ENCODE measurements around the gene LAMB2.

DNA sequence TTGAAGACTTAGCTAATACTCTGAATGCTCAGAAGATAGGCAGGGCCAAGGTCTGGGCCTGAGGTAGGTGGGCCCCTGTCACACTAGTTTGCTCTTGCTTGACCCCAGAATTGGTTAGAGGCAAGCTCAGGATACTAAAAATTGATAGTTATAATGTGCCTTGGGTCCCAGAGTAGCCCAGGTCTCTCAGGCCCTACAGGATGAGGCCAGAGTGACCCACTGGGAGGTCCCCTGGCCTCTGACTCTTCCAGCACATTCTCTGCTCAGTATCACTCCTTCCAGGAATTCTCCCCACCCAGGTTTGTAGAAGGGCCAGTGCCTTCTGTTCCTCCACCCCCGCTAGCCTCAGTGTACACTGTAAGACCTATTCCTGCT is 37.9 kb upstream of the LAMB2 start:
- TF ChIP-seq, protein P1, sequence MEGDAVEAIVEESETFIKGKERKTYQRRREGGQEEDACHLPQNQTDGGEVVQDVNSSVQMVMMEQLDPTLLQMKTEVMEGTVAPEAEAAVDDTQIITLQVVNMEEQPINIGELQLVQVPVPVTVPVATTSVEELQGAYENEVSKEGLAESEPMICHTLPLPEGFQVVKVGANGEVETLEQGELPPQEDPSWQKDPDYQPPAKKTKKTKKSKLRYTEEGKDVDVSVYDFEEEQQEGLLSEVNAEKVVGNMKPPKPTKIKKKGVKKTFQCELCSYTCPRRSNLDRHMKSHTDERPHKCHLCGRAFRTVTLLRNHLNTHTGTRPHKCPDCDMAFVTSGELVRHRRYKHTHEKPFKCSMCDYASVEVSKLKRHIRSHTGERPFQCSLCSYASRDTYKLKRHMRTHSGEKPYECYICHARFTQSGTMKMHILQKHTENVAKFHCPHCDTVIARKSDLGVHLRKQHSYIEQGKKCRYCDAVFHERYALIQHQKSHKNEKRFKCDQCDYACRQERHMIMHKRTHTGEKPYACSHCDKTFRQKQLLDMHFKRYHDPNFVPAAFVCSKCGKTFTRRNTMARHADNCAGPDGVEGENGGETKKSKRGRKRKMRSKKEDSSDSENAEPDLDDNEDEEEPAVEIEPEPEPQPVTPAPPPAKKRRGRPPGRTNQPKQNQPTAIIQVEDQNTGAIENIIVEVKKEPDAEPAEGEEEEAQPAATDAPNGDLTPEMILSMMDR (IDR thresholded peaks at IDR 0.05), result no peak
- no peak for TF ChIP-seq EP300 (IDR thresholded peaks at IDR 0.05)
